Mucosa of descending colon (tissue), 3 donors: ENCODE data around the gene DEK. TPM values are rescaled to one million over a fixed set of nuclear protein-coding genes. Genes with fewer than 3 reads are reported as not detected.
A peak's percentile ranks its signal among the peaks of the same experiment; 100 is the strongest.

Experiments
- ATAC-seq: fragments of 200-7000 bp; cut with Tn5 transposase; one replicate; pipeline ENCODE4 v1.9.1; 2020; ENCODE audit warnings: mild to moderate bottlenecking, moderate library complexity
- DNase-seq, 3 donors: peaks; one replicate each; pipeline ENCODE4 v3.0.0-alpha.2; 2020
- H3K36me3 ChIP-seq: fragments of 200-600 bp; one replicate; pipeline ENCODE4 v1.8.0; 2021; ENCODE audit warnings: low read depth, mild to moderate bottlenecking
- H3K4me1 ChIP-seq: fragments of 200-600 bp; one replicate; pipeline ENCODE4 v1.8.0; 2021; ENCODE audit warnings: low read depth, mild to moderate bottlenecking
- H3K4me3 ChIP-seq: fragments of 200-600 bp; one replicate; pipeline ENCODE4 v1.8.0; 2021; ENCODE audit warnings: mild to moderate bottlenecking
- H3K9me3 ChIP-seq: fragments of 200-600 bp; one replicate; pipeline ENCODE4 v1.8.0; 2021; ENCODE audit warnings: mild to moderate bottlenecking
- intact Hi-C, 2 donors: fragments of 100-400 bp; cut with DNase I in 1 of 2; cut with micrococcal nuclease in 1 of 2; formaldehyde crosslinking; loops; one replicate each; pipeline versions ENCODE4 v1.11.0 to v1.11.1; 2022; cut with DNase I, micrococcal nuclease
- total RNA-seq, 3 donors: library from RNA; stranded (reverse); fragmentation: NEBNext Ultra II Directional in 2 of 3; extraction: Animal tissue kit (Norgen Biotek cat#: 25700) in 2 of 3; gene quantifications; one replicate each; pipeline versions ENCODE4 v1.2.1 to v1.2.4, GENCODE V29; 2021 to 2023
- TF ChIP-seq, protein P1 (sequence below): fragments of 200-600 bp; IDR thresholded peaks from one replicate; pipeline ENCODE4 v1.8.0; 2022; ENCODE audit warnings: antibody characterized with exemption, mild to moderate bottlenecking
- donor health status: DM: no; HTN: no; CAD: no; lungs with moderate emphysema.
- donor health status: DM: no; HTN: no; CAD: no.
- donor health status: DM: no; HTN: yes; CAD: no.

The DEK gene
- total RNA-seq, 3 donors from 2014 or later = 75.6 to 123 (median 85.0) TPM

DNA sequence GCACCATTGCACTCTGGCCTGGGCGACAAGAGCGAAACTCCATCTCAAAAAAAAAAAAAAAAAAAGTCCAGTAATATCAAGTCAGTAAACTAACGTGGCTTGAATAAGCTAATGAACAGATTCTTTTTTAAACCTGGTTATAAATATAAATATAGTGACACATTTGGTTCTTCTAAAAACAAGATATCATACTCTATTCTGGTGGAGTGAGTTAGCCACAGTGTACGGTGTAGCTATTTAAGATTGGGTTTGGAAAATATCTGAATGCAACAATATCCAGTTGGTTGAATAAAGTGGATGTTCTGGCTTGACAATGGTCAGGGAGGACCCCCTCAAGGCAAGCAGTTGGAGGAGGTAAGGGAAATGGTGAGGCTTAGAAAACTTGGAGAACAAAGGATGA is 5.9 kb upstream of the DEK start:
- peaks cover 4% of the 10 kb centered on the region for H3K4me1 ChIP-seq
- no peaks in the 10 kb centered on the region for H3K36me3 ChIP-seq
- H3K4me3 ChIP-seq = no peak overlapping the region
- intact Hi-C loops = no loop called here
- H3K9me3 ChIP-seq = no peaks in the 10 kb centered on the region
- ATAC-seq (no peak), DNase-seq (no peak)
- TF ChIP-seq, protein P1, sequence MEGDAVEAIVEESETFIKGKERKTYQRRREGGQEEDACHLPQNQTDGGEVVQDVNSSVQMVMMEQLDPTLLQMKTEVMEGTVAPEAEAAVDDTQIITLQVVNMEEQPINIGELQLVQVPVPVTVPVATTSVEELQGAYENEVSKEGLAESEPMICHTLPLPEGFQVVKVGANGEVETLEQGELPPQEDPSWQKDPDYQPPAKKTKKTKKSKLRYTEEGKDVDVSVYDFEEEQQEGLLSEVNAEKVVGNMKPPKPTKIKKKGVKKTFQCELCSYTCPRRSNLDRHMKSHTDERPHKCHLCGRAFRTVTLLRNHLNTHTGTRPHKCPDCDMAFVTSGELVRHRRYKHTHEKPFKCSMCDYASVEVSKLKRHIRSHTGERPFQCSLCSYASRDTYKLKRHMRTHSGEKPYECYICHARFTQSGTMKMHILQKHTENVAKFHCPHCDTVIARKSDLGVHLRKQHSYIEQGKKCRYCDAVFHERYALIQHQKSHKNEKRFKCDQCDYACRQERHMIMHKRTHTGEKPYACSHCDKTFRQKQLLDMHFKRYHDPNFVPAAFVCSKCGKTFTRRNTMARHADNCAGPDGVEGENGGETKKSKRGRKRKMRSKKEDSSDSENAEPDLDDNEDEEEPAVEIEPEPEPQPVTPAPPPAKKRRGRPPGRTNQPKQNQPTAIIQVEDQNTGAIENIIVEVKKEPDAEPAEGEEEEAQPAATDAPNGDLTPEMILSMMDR = no peak

DNA sequence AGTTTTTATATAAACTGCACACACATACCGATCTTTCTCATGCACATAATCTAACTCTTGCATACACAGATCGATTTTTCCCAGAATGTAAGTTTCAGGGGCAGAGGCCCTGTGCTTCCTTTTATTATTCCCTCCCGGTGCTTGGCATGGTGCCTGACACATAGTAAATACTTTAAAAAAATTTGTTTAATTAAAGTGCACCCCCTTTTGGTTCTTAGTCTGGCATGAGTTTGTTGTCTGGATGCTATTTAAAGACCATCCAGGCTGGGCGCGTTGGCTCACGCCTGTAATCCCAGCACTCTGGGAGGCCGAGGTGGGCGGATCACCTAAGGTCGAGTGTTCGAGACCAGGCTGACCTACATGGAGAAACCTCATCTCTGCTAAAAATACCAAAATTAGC is 5.4 kb upstream of the DEK start:
- Histone ChIP-seq H3K36me3 (no peaks in the 10 kb centered on the region), H3K9me3 (no peaks in the 10 kb centered on the region), H3K4me1 (peaks cover 7% of the 10 kb centered on the region), H3K4me3 (no peak overlapping the region)
- intact Hi-C loops = no loop called here
- ATAC-seq (no peak), DNase-seq (no peak)
- TF ChIP-seq, protein P1 = no peak

DNA sequence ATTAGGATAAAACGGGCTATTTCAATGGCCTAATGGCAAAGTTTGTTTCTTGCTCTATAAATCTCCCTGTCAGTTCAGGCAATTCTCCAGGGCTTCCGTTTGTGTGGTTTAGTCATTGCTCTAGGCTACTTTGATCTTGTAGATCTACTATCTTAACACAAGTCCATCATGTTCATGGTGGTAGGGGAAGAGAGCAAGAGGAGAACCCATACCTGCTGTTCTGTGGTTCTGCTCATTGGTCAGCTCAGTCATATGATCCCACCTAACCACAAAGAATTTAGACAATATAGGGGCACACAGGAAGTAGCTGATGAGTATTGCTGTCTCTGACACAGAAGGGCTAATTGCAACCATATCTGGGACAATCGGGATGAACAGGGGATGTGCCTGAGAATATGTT is 4.9 kb upstream of the DEK start:
- Histone ChIP-seq H3K36me3 (no peaks in the 10 kb centered on the region), H3K4me3 (no peak overlapping the region), H3K4me1 (peaks cover 7% of the 10 kb centered on the region), H3K9me3 (no peaks in the 10 kb centered on the region)
- no peak for ATAC-seq
- intact Hi-C loops = no loop called here
- no peak for DNase-seq
- TF ChIP-seq, protein P1 = no peak

DNA sequence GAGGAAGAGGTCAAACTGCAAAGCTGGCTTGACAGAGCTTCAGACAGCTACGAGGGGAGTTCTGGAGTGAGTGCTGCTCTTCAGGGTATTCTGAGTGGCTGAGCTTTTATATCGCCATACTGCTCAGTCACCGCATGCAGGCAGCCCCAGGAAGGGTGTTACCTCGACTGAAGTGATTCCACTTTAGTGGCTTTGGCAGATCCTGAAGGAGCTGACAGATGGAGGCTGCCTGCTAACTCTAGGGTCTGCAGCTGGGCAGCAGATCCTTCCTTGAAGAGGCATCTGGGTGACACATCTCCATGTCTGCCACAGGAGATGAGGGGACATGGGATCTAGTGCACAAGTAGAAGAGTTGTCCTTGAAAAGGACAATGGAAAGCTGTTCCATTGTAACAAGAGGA is 3.7 kb upstream of the DEK start:
- no peaks in the 10 kb centered on the region for H3K36me3 ChIP-seq
- DNase-seq = peak in 1 of 3 donors; percentile 26
- peaks cover 7% of the 10 kb centered on the region for H3K4me1 ChIP-seq
- ATAC-seq = no peak
- intact Hi-C loops = no loop called here
- no peaks in the 10 kb centered on the region for H3K9me3 ChIP-seq
- TF ChIP-seq, protein P1 = no peak
- H3K4me3 ChIP-seq = no peak overlapping the region

DNA sequence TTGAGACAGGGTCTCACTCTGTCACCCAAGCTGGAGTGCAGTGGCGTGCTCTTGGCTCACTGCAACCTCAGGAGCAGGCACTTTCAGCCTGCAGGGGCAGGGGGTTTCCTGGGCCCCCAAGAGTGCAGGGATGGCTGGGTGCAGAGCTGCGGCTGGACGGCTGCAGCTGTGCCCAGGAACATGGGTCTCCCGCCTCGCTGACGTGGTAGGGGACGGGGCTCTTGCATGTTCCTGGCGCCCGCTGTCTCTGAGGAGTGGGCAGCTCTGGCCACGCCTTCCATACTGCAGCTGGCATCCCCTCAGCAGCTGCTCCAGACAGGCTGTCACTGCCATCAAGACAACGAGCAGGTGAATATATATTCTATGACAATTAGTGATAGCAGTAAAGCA is 2.2 kb upstream of the DEK start:
- Histone ChIP-seq H3K4me1 (peaks cover 8% of the 10 kb centered on the region), H3K9me3 (no peaks in the 10 kb centered on the region), H3K36me3 (no peaks in the 10 kb centered on the region), H3K4me3 (no peak overlapping the region)
- ATAC-seq (no peak), DNase-seq (peak in 1 of 3 donors; percentile 23)
- intact Hi-C loops = no loop called here
- TF ChIP-seq, protein P1 = no peak
